Naive B cell (primary cell): ENCODE data around the gene RELN. TPM values are rescaled to one million over a fixed set of nuclear protein-coding genes. Genes with fewer than 3 reads are reported as not detected.

ENCODE experiments used
- ATAC-seq, 2 donors: fragments of 150-1000 bp; cut with Tn5 transposase; 2 replicates each; pipeline ENCODE4 v1.10.0; 2021; ENCODE audit warnings: low read depth in 2 of 2, mild to moderate bottlenecking in 2 of 2, moderate library complexity in 2 of 2
- DNase-seq: peaks from one replicate; pipeline ENCODE4 v3.0.0; 2022
- H3K27ac Mint-ChIP-seq, 6 donors: one replicate each; pipeline ENCODE4 v1.8.0; 2020 to 2022; ENCODE audit warnings: mild to moderate bottlenecking in 6 of 6, mixed read lengths in 6 of 6, moderate library complexity in 5 of 6, inconsistent platforms in 2 of 6
- H3K27me3 Mint-ChIP-seq, 3 donors: one replicate each; pipeline ENCODE4 v1.8.0; 2021 to 2022; ENCODE audit warnings: mixed read lengths in 3 of 3, mild to moderate bottlenecking in 1 of 3
- H3K36me3 Mint-ChIP-seq, 2 donors: one replicate each; pipeline ENCODE4 v1.8.0; 2020 to 2022; ENCODE audit warnings: mixed read lengths in 2 of 2, inconsistent platforms in 1 of 2, mild to moderate bottlenecking in 1 of 2
- H3K4me1 Mint-ChIP-seq, 3 donors: one replicate each; pipeline ENCODE4 v1.8.0; 2020 to 2022; ENCODE audit warnings: mixed read lengths in 3 of 3, inconsistent platforms in 1 of 3, mild to moderate bottlenecking in 1 of 3, moderate library complexity in 1 of 3
- H3K4me3 Mint-ChIP-seq, 8 donors: one replicate each; pipeline ENCODE4 v1.8.0; 2020 to 2022; ENCODE audit warnings: mild to moderate bottlenecking in 8 of 8, mixed read lengths in 8 of 8, moderate library complexity in 8 of 8, inconsistent platforms in 2 of 8
- H3K9me3 Mint-ChIP-seq, 7 donors: one replicate each; pipeline ENCODE4 v1.8.0; 2020 to 2022; ENCODE audit warnings: mixed read lengths in 7 of 7, mild to moderate bottlenecking in 5 of 7, inconsistent platforms in 2 of 7, moderate library complexity in 1 of 7
- polyA plus RNA-seq, 6 donors: library from polyadenylated mRNA; unstranded; fragments of 300-500 nt; fragmentation: Illumina TruSeq; gene quantifications; one replicate each; pipeline ENCODE4 v1.2.3, GENCODE V29; 2021; ENCODE audit warnings: low read depth in 6 of 6

RELN gene
- polyA plus RNA-seq, 6 donors from 2014 or later, result not detected

DNA sequence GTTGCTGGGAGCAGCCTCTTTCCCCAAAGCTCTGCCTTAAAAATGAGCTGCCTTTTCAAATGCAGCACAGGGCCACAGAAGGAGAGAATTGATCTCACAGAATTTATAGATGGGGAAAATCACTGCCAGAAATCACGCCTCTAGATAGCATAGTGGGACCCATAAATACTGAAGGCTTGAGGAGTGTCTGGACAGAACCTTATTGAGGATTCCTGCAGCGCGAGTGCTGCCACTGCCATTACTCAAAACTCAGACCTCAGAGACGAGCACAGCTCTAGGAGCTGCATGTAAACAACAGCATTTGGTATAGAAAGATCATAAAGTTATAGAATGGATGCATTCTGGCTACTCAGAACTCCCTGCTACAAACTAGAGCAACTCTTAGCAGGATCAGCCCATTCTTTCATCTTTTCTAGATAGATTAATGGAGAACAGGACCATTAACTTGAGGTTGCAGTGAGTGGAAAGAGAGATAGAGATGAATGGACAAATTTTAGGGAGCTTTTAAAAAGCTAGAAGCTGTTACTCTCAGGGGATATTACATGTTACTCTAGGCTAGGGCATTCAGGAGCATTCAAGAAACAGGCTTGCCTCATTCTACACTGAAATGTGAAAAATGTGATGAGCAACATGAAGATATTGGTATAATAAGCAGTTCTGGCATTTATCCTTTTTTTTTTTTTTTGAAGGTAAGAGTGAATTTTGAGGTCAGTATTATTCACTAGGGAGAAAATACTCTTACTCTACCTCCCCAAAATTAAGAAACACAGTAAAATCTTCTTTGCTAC is 276.3 kb downstream of the RELN start:
- H3K27me3 Mint-ChIP-seq, result peaks cover 0 to 11% (median 9%) of the 10 kb centered on the region in 3 donors
- peaks cover 0 to 3% of the 10 kb centered on the region in 2 donors for H3K36me3 Mint-ChIP-seq
- H3K4me3 Mint-ChIP-seq, result no peak overlapping the region
- H3K4me1 Mint-ChIP-seq, result no peaks in the 10 kb centered on the region
- peaks cover 0 to 4% (median 0%) of the 10 kb centered on the region in 7 donors for H3K9me3 Mint-ChIP-seq
- DNase-seq, result no peak
- no peak overlapping the region for H3K27ac Mint-ChIP-seq
- no peak for ATAC-seq

DNA sequence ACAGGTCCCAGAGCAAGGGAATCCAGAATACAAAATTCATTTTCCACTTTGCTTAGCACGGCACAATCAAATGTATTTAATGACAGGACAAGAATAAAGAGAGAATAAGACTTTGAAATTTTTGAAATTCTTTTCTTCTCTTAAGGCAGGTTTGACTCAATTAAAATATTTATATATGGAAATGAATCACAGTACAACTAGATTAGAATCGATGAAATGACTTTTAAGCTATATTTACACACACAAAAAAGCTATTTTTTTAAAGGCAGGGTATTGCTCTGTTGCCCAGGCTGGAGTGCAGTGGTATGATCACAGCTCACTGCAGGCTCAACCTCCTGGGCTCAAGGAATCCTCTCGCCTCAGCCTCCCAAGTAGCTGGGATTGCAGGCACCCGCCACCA is 278.0 kb downstream of the RELN start:
- no peak for ATAC-seq
- H3K4me1 Mint-ChIP-seq, result no peaks in the 10 kb centered on the region
- H3K27ac Mint-ChIP-seq, result no peak overlapping the region

DNA sequence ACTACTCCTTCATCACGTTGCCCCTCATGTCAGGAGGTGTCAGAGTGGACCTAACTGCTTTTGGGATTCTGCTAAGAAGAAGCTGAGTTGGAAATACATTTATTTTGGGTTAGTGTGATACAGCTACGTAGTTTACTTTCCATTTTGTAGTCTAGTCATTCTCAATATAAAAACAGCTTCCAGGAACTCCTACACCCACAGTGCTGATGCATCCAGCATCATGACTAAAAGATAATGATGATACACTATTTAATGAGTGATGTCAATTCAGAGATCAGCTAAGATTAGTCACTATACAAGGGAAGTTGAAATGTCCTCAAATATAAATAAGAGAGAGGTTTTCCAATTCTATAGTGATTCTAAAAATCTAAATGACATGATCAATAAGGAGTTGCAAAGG is 279.2 kb downstream of the RELN start:
- Mint-ChIP-seq H3K4me1 (no peaks in the 10 kb centered on the region), H3K9me3 (peaks cover 0 to 4% (median 0%) of the 10 kb centered on the region in 7 donors), H3K4me3 (no peak overlapping the region), H3K36me3 (peaks cover 0 to 3% of the 10 kb centered on the region in 2 donors), H3K27me3 (no peaks in the 10 kb centered on the region), H3K27ac (no peak overlapping the region)
- DNase-seq (no peak), ATAC-seq (no peak)

More for the DNA sequence above, 278.0 kb downstream of the RELN start:
- Mint-ChIP-seq H3K9me3 (peaks cover 0 to 4% (median 0%) of the 10 kb centered on the region in 7 donors), H3K36me3 (peaks cover 0 to 3% of the 10 kb centered on the region in 2 donors), H3K27me3 (peaks cover 0 to 10% (median 5%) of the 10 kb centered on the region in 3 donors), H3K4me3 (no peak overlapping the region)
- DNase-seq, result no peak

DNA sequence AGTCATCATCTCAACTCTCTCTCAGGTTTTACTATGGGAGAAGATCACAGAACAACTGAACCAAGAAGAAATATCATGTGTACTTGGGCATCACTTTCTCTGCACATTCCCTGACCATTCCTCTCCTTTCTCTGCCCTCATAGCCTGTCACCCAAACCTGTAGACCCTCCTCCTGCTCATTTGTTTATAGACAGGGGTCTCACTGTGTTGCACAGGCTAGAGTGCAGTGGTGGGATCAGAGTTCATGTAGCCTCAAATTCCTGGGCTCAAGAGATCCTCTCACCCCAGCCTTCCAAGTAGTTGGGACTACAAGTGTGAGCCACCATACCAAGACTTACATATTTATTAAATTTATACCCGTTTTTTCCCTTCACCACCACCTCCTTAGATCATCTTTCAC is 282.7 kb downstream of the RELN start:
- H3K27me3 Mint-ChIP-seq, result peaks cover 0 to 18% (median 9%) of the 10 kb centered on the region in 3 donors
- DNase-seq, result no peak
- H3K27ac Mint-ChIP-seq, result no peak overlapping the region

DNA sequence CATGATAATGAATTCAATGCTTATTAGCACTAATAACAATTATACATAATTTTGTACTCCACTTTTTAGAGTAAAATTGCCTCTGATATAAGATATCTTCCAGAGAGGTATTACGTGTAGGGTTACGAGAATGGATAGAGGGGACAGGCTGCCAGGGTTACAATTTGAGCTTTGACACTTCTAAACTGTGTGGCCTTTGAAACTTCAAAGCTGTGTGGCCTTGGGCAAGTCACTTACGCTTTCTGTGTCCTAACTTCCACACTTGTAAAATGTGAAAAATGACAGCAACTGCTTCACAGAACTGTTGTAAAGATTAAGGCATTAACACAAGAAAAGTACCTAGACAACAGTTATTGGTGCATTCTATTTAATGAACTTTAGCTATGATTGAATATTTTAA is 283.9 kb downstream of the RELN start:
- no peak overlapping the region for H3K27ac Mint-ChIP-seq
- H3K27me3 Mint-ChIP-seq, result peaks cover 0 to 18% (median 9%) of the 10 kb centered on the region in 3 donors
- H3K36me3 Mint-ChIP-seq, result peaks cover 0 to 3% of the 10 kb centered on the region in 2 donors
- no peak overlapping the region for H3K4me3 Mint-ChIP-seq
- DNase-seq (no peak), ATAC-seq (no peak)
- H3K4me1 Mint-ChIP-seq, result no peaks in the 10 kb centered on the region
- peaks cover 0 to 4% (median 2%) of the 10 kb centered on the region in 7 donors for H3K9me3 Mint-ChIP-seq

More for the DNA sequence above, 282.7 kb downstream of the RELN start:
- no peak for ATAC-seq
- Mint-ChIP-seq H3K9me3 (peaks cover 0 to 4% (median 2%) of the 10 kb centered on the region in 7 donors), H3K36me3 (peaks cover 0 to 3% of the 10 kb centered on the region in 2 donors), H3K4me1 (no peaks in the 10 kb centered on the region), H3K4me3 (no peak overlapping the region)

DNA sequence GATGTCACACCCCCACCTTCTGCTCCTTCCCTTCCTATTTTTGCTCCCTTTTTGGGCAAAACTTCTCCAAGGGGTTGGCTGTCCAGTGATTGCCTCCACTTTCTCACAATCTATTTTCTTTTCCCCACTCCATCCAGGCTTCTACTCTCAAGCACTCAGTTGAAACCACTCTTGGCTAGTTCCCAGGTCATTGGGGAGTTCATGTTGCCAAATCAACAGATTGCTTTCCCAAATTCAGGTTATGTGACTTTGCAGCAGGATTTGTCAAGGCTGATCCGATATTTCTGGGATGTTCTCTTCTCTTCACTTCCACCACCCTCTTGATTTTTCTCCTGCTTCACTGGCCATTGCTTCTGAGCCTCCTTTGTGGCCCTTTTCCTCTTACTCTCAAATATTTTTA is 284.8 kb downstream of the RELN start:
- ATAC-seq, result no peak
- peaks cover 0 to 4% (median 2%) of the 10 kb centered on the region in 7 donors for H3K9me3 Mint-ChIP-seq
- H3K4me1 Mint-ChIP-seq, result no peaks in the 10 kb centered on the region
- peaks cover 0 to 3% of the 10 kb centered on the region in 2 donors for H3K36me3 Mint-ChIP-seq
- peaks cover 0 to 18% (median 9%) of the 10 kb centered on the region in 3 donors for H3K27me3 Mint-ChIP-seq
- no peak for DNase-seq
- no peak overlapping the region for H3K4me3 Mint-ChIP-seq
- no peak overlapping the region for H3K27ac Mint-ChIP-seq

DNA sequence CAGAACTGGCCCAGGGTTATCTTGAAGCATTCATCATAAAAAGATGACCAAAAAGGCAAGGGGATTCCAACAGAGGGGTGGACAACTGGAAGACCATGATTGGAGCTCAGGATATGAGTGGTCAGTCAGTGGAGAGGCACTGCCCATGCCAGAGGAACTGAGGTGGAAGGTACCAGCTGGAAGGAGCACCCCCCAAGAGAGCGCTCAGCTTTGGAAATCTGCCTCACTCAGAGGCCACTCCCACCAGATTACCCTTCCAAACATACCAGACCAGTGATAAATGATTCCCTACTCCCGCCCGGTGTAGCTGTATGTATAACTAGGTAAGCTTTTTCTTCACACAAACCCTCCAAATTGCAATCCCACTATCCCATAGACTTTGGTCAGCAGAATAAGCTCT is 286.5 kb downstream of the RELN start:
- no peak for DNase-seq
- no peaks in the 10 kb centered on the region for H3K4me1 Mint-ChIP-seq
- no peak overlapping the region for H3K27ac Mint-ChIP-seq
- H3K4me3 Mint-ChIP-seq, result no peak overlapping the region
- H3K27me3 Mint-ChIP-seq, result peaks cover 0 to 18% (median 9%) of the 10 kb centered on the region in 3 donors
- H3K9me3 Mint-ChIP-seq, result peaks cover 0 to 3% (median 1%) of the 10 kb centered on the region in 7 donors
- no peaks in the 10 kb centered on the region for H3K36me3 Mint-ChIP-seq
- ATAC-seq, result no peak

DNA sequence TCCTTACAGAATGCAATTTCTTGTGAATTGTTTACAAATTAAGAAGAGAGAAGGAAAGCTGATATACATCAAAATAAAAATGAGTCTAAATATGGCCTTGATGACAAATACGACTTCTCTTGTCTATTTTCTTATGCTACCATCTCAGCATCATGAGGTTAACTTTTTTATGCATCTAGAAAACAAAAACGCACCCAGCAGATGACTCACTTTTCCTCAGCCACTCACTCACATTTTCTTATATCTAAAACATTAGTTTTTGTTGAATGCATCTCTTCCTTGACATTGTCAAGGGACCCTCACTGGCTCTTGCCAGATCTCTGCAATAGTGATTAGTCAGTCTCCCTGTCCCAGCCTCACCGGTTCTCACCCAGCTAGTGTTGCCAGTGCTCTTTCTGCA is 287.0 kb downstream of the RELN start:
- ATAC-seq, result no peak
- Mint-ChIP-seq H3K4me1 (no peaks in the 10 kb centered on the region), H3K27ac (no peak overlapping the region), H3K4me3 (no peak overlapping the region), H3K9me3 (peaks cover 0 to 3% (median 1%) of the 10 kb centered on the region in 7 donors), H3K36me3 (no peaks in the 10 kb centered on the region), H3K27me3 (peaks cover 0 to 18% (median 9%) of the 10 kb centered on the region in 3 donors)
- no peak for DNase-seq

DNA sequence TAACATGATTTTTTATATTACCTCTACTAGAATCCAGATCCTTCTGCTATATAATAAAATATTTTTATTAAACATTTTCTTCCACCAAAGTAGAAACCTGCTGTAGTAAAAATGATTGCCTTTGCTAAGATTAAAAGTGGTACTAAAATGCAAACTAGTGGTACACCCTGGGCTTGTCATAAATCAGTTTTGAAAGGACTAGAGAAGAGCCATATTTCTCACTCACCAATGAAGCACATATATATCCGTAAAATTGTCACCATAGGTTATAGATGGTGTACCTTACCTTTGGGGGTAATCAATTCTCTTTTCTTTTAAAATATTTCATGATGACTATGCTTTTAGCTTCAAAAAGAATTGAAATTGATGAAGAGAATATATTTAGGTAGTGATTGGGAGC is 290.4 kb downstream of the RELN start:
- no peak overlapping the region for H3K4me3 Mint-ChIP-seq
- H3K36me3 Mint-ChIP-seq, result no peaks in the 10 kb centered on the region
- H3K27me3 Mint-ChIP-seq, result peaks cover 0 to 10% (median under 1%) of the 10 kb centered on the region in 3 donors
- peaks cover 0 to 3% (median 0%) of the 10 kb centered on the region in 7 donors for H3K9me3 Mint-ChIP-seq
- H3K27ac Mint-ChIP-seq, result no peak overlapping the region
- ATAC-seq (no peak), DNase-seq (no peak)
- H3K4me1 Mint-ChIP-seq, result no peaks in the 10 kb centered on the region

DNA sequence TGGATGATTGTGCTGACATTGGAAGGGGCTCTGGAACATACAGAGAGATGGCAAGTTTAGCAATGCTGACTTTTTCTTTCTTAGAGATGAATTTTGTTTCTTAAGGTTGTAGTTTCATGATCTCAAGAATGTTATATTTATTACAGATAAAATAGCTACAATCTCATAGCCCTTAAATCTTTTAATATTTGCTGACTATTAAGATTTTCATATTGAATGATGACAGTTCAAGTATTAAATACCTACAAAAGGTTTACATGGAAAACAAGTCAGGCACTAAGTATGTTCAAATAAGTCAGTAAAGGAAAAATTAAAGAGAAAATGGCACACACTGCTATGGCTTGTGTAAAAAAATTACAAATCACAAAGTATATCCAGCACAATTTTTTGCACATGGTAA is 291.4 kb downstream of the RELN start:
- DNase-seq (no peak), ATAC-seq (no peak)
- Mint-ChIP-seq H3K27ac (no peak overlapping the region), H3K4me3 (no peak overlapping the region), H3K4me1 (no peaks in the 10 kb centered on the region), H3K9me3 (peaks cover 0 to 3% (median 0%) of the 10 kb centered on the region in 7 donors), H3K36me3 (no peaks in the 10 kb centered on the region), H3K27me3 (peaks cover 0 to 5% (median 0%) of the 10 kb centered on the region in 3 donors)

DNA sequence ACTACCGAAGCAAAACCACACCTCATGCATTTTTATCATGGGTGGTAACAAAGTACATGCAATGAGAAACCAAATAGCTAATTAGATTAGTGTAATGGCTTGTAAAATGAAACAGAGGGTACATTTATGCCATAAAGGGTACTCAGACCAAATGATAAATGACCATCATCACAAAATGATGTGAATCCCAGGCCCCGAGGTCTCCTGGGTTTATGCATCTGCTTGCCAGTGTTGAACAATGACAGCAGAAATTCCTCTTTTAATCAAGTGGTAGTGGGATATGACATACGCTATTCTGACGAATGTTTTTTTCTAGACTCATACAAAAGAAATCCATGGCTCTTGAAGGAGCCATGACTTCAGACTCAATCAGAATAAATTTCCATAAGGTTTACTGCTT is 293.9 kb downstream of the RELN start:
- H3K27me3 Mint-ChIP-seq, result peaks cover 0 to 5% (median 0%) of the 10 kb centered on the region in 3 donors
- H3K9me3 Mint-ChIP-seq, result peaks cover 0 to 7% (median 2%) of the 10 kb centered on the region in 7 donors
- H3K27ac Mint-ChIP-seq, result no peak overlapping the region
- H3K4me1 Mint-ChIP-seq, result no peaks in the 10 kb centered on the region
- no peak overlapping the region for H3K4me3 Mint-ChIP-seq
- ATAC-seq (no peak), DNase-seq (no peak)
- H3K36me3 Mint-ChIP-seq, result no peaks in the 10 kb centered on the region

DNA sequence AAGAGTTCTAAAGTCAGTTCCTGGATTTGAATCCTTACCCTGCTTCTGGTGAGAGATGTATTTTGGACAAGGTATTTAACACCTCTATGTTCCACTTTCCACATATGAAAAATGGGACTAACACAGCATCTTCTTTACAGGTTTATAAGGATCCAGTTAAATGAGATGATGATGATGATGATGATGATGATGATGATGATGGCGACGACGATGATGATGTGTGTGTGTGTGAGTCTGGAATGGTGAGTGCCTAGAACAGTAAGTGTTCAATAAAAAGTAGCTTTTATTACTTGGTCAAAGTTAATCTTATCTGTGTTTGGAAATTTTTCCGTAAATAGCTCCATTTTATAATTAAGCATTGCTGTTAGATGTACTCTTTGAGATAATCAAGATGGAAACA is 295.2 kb downstream of the RELN start:
- ATAC-seq (no peak), DNase-seq (no peak)
- Mint-ChIP-seq H3K27ac (no peak overlapping the region), H3K36me3 (no peaks in the 10 kb centered on the region), H3K4me1 (no peaks in the 10 kb centered on the region), H3K27me3 (peaks cover 0 to 10% (median 0%) of the 10 kb centered on the region in 3 donors), H3K4me3 (no peak overlapping the region), H3K9me3 (peaks cover 0 to 7% (median 2%) of the 10 kb centered on the region in 7 donors)

DNA sequence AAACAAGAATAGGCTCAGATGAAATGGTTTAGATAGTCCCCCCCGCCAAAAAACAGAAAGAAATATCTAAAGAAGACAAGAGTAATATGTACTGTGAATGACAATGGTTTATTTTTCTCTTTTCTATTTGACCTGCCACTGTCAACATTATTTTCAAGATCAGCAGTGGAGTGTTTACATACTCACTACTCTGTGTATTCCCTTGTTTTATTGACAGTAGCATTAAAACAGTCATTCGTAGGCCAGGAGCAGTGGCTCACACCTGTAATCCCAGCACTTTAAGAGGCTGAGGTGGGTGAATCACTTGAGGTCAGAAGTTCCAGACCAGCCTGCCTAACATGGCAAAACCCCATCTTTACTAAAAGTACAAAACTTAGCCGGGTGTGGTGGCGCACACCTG is 298.2 kb downstream of the RELN start:
- peaks cover 0 to 7% (median under 1%) of the 10 kb centered on the region in 7 donors for H3K9me3 Mint-ChIP-seq

More for the DNA sequence above, 298.2 kb downstream of the RELN start:
- DNase-seq (no peak), ATAC-seq (no peak)
- no peaks in the 10 kb centered on the region for H3K36me3 Mint-ChIP-seq
- H3K27me3 Mint-ChIP-seq, result peaks cover 0 to 14% (median 0%) of the 10 kb centered on the region in 3 donors
- no peaks in the 10 kb centered on the region for H3K4me1 Mint-ChIP-seq
- H3K4me3 Mint-ChIP-seq, result no peak overlapping the region
- H3K27ac Mint-ChIP-seq, result no peak overlapping the region
